ENCODE data around the gene FOXG1.

Gene FOXG1

GRCh38 chr14:28766469-28766955 lies at the start of gene FOXG1:
Gene FOXG1, plus strand, starts transcription at chr14:28766787. Its CDS starts 493 bp downstream, at chr14:28767280.
- peak in 45 of 56 donors; percentile 38 to 89 (median 71) for DNase-seq

- no peak for DNase-seq
These were observed 47.5 kb upstream of the FOXG1 start for GRCh38 chr14:28719130-28719529.

GRCh38 chr14:28731358-28731757 lies 35.2 kb upstream of the FOXG1 start:
- no peak for DNase-seq

GRCh38 chr14:28742171-28742846 lies 24.3 kb upstream of the FOXG1 start:
- no peak for DNase-seq

GRCh38 chr14:28744126-28744525 lies 22.5 kb upstream of the FOXG1 start:
- no peak for DNase-seq

- DNase-seq, result no peak
These were observed 21.4 kb upstream of the FOXG1 start for GRCh38 chr14:28745176-28745575.

GRCh38 chr14:28746247-28746646 lies 20.3 kb upstream of the FOXG1 start:
- no peak for DNase-seq

GRCh38 chr14:28751467-28752058 lies 15.0 kb upstream of the FOXG1 start:
- peak in 10 of 56 donors; percentile 10 to 66 (median 34) for DNase-seq

GRCh38 chr14:28754209-28754985 lies 12.2 kb upstream of the FOXG1 start:
- DNase-seq, result peak in 8 of 56 donors; percentile 2 to 72 (median 26)

- DNase-seq, result peak in 1 of 56 donors; percentile 21
These were observed 11.3 kb upstream of the FOXG1 start for GRCh38 chr14:28755198-28755815.

GRCh38 chr14:28755884-28756268 lies 10.7 kb upstream of the FOXG1 start:
- no peak for DNase-seq

GRCh38 chr14:28756269-28756883 lies 10.2 kb upstream of the FOXG1 start:
- DNase-seq, result peak in 3 of 56 donors; percentile 24 to 39 (median 32)

- DNase-seq, result peak in 8 of 56 donors; percentile 8 to 53 (median 30)
These were observed 9.6 kb upstream of the FOXG1 start for GRCh38 chr14:28756884-28757570.

- peak in 1 of 56 donors; percentile 3 for DNase-seq
These were observed 8.8 kb upstream of the FOXG1 start for GRCh38 chr14:28757786-28758185.

- DNase-seq, result peak in 4 of 56 donors; percentile 17 to 33 (median 20)
These were observed 8.2 kb upstream of the FOXG1 start for GRCh38 chr14:28758253-28758884.

- peak in 4 of 56 donors; percentile 19 to 66 (median 39) for DNase-seq
These were observed 7.5 kb upstream of the FOXG1 start for GRCh38 chr14:28758885-28759652.

GRCh38 chr14:28759653-28760313 lies 6.8 kb upstream of the FOXG1 start:
- peak in 8 of 56 donors; percentile 17 to 55 (median 28) for DNase-seq

- DNase-seq, result no peak
These were observed 6.1 kb upstream of the FOXG1 start for GRCh38 chr14:28760431-28760996.

Data from amygdala (tissue), 56 donors.